Measurements from ENCODE around the gene SYT6. TPM values are rescaled to one million over a fixed set of nuclear protein-coding genes. Genes with fewer than 3 reads are reported as not detected.

The SYT6 gene
- total RNA-seq, 1 experiment from 2014 or later, result not detected

DNA sequence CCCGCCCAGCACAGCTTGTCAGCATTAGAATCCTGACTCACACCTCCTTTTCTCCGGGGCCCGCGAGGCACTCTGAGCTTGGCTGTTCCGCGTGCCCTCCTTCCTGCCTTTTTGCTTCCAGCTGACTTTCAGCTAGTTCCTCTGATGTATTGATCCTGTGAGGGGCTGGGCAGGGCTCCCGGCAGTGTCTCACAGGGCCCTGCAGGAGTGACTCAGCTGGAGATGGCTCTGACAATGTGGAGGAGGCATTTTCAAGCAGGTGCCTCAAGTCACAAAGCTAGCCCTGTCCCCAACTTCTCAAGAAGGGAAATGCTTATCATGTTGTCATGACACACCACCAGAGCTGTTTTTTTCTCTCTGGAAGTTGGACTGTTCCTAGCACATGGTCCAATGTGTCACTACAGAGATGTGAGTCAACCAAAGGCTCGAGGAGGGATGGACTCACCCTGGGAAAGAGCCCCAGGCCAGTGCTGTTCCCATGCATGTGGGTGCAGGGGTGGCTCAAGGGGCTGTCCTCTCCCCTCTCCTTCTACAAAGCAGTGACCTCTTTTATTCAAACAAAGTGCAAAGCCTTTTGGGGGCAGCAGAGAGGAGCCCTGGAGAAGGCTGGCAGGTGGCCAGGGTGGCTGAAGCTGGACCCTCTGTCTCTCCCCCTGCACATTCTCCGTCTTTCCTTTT lies 30.6 kb downstream of the SYT6 start:
- DNase-seq (ENCODE audit: low read depth), result peak; percentile 88

DNA sequence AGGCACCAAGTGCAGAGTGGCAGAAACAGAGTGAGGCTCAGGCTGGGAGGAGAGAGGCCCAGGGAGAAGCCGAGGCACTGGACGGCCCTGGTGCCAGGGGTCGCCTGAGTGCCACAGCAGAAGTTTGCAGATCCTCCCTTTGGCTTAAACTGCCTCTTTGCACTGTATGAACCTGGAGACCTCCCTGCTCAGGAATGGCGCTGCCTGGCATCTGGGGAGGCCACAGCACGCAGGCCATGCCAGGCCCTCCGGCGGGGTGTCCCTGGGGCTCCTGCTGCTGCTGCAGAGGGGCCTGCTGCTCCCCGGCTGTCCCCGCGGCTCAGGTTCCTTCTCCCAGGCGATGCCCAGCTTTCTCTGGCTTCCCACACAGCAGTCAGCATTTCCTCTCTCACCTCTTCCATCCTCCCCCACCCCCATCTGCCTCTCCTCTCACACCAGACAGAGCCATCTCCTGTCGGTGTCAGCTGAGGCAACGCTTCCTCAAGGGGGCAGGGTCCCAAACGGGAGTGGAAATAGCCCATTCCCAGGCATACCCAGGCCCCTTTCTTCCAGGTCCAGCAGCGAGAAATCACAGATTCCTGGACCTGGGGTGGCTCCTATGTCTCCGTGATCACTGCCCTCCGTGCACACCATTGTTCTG lies 35.2 kb downstream of the SYT6 start:
- no peak for DNase-seq (ENCODE audit: low read depth)

DNA sequence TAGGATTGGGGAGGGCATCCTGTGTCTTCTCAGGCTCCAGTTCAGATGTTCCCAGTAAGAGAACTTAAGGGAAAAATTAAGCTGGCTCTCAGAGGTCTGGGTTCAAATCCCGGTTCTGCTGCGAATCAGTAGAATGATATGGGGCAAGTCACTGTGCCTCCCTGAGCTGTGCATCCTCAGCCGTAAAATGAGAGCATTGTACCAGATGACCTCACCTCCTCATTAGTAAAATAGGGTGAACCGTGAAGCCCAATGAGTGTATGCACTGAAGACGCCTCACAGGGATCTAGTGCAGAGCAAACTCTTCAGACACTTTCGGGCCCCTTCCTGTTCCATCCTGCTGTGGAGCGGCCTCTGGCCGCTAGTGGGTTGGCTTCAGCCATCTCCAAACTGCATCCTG lies 36.0 kb downstream of the SYT6 start:
- DNase-seq (ENCODE audit: low read depth), result no peak

DNA sequence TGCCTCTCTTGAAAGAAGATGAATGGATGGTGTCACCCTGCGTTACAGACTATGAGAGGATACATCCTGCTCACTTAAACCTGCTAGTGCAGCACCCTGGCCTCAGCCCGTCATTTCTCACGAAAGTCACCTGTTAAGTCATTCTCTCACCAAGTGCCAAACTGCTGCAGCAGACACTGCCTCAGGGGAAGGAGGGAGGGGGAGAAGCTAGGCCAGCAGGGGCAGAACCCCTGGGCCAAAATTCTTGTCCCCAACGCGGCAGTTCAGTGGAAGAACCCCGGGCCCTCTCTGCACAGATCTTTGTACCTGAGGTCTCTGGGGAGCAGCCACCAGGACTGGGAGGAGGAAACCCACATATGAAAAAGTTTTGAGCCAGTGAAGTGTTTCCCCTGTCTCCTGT lies 37.6 kb downstream of the SYT6 start:
- no peak for DNase-seq (ENCODE audit: low read depth)

DNA sequence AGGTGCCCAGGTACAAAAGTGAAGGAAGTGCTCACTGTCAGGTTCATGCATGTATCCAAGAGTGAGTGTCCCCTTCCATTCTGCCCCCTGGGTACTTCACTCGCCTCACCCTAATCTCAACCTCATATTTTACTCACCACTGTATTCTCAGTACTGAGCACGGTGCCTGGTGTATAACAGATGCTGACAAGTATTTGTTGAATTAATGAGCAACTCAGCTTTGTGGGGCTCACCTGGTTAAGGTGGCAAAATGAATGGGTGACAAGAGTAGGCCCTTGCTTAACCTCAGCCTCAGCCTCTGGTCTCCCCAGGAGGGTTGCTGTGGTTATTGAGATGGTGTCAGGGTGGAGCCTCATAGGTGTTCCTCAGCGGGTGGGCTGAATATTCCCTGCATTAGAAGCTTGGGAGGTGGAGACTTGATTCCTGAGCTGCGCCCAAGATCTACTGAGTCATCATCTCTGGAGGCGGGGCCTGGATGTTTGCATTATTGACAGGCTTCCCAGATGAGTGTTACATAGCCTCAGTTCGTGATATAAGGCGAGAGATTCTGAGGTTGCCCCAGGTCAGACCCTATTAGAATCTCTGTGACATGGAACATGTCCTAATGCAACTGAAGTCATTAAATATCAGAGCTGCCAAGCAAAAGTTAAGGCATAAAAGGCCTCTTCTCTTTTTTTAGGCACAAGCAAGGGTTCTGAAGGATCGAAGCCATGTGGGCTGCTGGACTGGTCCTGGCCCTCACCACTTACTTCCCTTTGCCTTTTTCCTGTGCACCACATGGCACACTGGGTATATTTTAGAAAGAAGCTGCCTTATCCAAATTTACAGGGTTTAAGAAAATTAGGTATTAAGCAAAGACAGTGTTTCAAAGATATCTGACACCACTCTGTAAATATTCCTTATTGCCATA lies 39.2 kb downstream of the SYT6 start:
- DNase-seq (ENCODE audit: low read depth), result peak; percentile 83

DNA sequence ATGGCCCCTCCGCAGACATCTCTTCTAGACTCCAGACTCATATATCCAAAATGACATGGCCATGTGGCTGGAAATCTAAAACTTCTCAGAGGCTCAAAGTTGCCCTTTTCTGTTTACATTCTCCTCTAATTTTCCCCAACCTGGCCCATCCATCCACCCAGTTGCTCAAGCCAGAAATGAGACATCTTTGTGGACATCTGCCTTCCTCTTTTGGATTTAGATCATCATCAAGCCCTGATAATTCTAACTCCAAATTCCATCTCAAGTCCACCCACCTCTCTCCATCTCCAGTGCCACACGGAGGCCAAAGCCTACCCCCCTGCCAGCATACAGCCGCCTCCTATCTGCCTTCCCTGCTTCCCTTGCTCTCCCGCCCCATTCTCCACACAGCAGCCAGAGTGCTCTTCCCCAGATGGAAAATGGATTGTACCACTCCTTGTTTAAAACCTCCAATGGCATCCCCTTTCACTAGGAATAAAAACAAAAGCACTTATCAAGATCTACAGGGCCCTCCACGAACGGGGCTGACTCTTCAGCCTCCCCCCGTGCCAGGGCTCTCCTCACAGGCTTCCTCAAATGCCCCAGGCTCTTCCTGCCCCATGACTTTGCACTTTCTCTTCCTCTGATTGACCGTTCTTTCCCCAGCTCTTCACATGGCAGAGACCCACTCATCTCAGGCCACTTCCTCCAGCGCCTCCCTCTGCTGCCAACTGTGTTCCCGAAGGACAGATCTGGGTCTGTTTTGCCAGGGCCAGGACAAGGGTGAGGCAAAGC lies 40.1 kb downstream of the SYT6 start:
- peak; percentile 40 for DNase-seq (ENCODE audit: low read depth)

DNA sequence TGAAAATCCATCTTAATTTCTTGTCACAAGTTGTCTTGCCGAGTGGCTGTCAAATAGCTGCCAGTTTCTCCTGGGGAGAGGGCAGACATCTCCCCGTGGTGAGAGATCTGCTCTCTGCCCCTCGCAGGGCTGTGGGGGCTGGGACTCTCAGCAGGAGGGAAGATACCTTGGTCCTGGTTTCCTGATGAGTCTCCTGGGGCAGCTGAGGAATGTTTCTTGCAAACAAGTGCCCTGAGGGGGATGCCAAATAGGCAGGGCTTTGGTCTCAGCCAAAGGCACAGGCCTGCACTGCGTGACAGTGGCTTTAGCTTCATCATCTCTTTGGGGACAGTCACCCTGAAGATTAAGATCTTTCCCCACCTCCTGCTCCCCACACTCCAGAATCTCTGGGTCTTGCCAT lies 40.9 kb downstream of the SYT6 start:
- DNase-seq (ENCODE audit: low read depth), result no peak

DNA sequence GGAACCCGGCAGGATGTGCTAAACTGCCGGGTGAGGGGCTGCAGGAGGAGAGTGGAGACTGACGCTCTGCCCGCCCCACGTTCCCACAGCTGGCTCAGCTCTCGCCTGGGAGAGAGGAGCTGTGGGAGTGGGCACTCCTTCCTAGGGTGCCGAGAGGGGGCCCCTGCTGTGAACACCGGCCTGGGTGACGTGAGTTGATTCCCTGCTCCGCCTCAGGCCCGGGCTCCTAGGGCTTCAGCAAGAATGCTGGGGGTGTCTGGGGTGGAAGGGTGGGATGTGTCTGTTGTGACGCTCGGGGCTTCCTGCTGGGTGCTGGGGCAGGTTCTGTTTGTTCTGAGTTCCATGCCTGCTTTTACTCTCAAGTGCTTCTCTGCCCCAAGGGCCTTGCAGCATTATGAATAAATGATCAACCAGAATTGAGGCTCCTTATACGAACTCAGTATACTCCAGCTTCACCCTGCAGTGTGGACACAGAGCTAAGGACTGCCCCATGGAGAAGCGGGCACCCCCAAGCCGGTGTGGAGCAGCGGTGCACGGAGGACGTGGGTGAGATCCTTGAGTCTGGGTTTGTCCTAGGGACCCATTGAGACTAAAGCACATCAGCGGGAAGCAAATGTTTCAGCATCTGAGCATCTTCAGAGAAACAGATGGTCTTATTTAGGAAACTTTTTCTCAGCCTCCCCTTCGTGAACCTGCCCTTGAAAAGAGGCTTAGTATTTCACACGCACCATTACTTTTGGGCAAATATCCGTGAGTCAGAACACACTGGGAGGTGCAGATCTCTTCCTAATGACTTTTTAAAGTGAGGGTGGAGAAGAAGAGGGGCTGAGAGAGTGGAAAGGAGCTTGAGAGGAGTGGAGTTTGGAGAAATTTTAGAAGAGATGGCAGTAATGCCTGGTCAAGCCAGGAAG lies 41.7 kb downstream of the SYT6 start:
- no peak for DNase-seq (ENCODE audit: low read depth)

DNA sequence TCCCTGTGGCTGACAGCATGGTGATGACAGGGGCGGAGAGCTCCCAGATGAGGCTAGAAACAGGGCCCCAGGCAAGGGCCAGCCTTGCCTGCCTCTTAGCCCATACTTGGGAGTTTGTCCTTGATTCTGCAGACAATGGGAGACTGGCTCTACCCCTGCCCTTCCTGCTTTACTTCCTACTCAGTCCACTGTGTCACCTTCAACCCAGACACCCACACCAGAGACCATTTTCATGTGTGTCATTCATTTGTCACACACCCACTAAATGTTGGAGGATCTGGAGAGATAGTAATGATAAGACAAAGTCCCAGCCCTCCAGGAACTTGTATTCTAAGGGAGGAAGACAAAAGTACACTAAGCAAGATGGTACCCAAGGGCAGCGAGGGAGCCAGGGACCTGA lies 43.7 kb downstream of the SYT6 start:
- no peak for DNase-seq (ENCODE audit: low read depth)

DNA sequence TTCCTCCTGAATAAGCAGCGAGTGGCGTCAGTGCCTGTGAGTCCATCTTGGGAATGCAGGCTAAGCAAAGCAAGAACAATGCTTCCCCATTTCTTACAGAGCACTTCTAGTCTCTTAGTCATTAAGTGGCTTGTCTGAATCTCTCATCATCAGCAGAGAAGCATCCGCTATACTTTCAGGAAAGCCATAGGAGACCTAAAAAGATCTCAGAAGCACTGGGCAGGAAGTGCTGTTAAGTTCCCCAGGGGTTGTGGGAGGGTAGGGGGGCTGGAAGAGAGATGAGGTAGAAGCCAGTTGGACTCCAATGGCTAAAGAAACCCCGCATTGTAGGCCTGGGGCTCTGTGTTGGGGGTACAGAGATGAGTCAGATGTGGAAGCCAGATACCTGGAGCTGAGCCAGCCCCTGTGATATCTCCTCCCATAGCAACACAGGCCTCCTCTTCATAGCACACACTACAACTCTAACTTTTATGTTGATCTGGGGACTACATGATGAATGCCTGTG lies 44.9 kb downstream of the SYT6 start:
- DNase-seq (ENCODE audit: low read depth), result peak; percentile 81

DNA sequence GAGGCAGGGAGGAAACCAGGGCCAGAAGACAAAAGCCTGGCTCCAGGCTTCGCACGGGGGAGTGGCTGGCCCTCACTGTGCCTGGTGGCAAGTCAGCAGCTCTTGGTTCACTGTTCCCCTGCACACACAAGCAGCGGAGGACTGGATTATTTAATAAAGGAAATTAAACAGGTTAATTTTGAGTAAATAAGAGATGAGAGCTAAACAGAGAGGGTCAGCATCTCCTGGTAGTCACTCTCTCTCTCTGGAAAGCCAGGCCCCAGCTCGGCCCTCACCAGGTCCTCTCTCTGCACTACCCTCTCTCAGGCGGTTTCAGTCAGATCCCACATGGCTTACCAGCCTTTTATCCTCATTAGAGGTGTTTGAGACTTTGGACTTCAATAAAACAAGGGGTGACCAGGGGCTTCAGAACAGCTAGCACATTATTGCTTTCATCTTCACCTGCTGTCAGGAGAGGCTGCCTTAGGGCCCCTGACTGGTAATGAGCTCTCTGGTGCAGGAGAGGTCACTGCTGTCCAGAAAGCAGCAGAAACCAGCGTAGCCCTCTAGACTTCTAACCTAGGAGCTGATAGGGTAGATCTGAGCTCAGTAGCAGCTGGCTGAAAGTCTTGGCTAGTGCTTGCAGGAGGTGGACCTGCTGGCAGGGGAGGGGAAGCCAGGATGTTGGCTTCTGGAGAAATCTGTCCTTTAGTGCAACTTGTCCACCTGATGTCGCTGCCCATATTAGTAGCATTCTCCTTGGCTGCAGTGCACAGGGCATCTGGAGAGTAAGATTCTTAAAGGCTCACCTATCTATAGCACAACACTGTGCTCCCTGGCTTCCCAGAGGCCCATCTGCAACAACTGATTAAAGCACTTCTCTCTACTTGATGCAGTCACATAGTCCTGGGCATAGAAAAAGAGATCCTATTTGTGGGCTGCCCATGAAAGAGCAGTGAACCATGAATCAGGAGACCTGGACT lies 45.9 kb downstream of the SYT6 start:
- no peak for DNase-seq (ENCODE audit: low read depth)

DNA sequence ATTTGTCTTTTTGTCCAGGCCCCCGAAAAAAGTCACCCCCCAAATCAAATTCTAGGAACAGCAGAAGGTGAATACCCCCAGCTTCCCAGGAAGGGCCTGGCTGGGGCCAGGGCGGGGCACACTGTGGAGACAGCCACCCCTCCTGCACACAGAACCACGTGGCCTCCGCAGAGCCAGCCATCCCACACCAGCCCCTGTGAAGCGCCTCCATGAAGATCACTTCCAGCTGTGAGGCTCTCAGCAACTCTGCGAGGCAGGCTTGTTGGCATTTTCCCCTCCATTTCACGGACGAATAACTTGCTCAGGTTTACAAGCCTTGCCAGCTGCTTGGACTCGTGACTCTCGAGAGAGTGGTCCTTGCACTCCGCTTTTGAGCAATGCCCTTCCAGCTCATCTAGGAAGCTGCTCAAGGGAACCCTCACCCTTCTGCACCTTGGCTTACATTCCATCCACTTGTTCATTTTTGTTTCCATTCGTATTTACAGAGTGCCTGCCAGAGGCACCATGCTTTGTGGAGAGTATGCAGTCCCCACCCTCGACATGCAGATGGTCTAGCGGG lies 48.2 kb downstream of the SYT6 start:
- DNase-seq (ENCODE audit: low read depth), result no peak

DNA sequence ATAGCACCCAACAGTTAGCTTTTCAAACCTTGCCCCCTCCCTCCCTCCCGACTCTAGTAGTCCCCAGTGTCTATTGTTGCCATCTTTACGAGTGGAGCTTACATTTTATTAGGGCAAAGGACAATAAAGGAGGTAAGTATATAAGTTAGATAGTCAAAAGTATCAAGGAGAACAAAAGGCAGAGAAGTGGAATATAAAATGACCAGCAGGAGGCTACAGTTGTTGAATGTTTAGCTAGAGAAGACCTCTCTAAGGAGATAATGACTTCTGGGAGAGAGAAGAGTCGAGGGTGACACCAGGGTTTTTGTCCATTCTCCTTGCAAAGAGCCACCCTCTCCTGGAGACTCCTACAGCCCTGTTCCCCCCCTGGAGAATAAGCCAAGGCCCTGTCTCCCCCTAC lies 48.7 kb downstream of the SYT6 start:
- DNase-seq (ENCODE audit: low read depth), result no peak

DNA sequence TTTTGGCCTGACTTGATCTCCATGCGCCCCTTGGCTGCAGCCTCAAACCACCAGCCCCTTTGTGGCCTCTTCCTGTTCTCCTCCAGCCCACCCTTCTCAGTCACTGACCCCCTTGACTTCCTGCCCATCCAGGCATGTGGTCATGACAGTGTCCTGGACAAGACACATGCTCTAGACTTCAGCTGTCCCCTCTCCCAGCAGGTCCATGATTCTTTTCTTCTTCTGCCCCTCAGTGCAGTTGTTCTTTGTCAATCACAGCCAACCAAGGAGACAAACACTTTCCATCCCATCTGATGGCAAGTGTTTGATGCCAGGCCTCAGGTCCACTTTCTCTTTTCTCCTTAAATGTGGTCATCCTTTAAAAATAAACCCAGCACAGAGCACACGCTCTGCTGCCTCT lies 49.7 kb downstream of the SYT6 start:
- no peak for DNase-seq (ENCODE audit: low read depth)

DNA sequence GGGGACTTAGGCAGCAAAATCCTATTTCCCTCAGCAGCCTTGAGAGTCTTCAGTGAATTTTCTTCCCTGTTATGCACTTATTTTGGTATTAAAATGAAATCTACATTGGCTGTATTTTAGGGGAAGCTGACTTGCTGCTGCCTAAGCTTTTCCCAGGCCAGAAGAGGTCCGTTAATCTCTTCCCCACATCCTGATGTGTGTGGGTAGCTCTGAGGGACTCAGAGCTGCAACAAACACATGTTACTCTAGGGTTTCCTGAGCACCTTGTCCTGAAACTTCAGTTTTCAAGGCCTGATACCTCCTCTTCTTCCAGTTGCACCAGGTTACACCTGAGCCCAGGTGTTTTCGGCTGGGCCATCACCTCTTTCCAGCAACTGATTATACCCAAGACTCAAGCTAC lies 51.5 kb downstream of the SYT6 start:
- DNase-seq (ENCODE audit: low read depth), result no peak

DNA sequence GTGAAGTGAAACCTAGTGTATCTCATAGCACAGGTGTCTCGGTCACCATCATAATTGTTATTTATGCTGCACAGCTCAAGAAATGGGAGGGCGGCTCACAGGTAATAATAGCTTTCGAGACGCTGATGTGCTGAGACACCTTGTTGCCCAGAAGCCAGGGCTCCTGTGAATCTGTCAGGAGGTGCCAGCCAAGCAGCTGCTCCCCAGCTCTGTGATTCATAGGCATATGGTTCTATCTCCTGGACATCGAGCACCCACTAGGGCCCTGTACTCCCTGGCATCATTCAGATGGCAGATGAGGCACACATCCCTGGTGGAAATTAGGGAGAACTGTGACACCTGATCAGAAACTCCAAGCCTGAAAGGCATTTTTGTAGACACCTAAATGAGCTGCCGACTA lies 53.5 kb downstream of the SYT6 start:
- DNase-seq (ENCODE audit: low read depth), result no peak

DNA sequence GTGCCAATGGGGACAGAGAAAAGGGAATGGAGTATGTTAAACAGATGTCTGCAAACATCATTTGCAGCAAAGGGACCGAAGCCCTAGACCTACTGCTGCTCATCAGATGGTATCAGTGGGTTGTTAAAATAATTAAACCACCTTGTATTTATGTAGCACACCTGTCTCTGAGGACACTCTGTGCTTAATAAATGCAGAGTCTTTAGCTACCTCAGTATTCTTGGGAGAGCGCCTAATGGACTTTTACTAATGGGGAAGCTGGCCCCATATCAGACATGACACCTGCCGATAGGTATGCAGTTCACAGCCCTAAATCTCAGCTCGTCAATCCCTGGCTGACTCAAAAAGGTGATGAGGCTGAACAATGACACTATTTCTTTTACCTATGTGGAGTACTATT lies 54.4 kb downstream of the SYT6 start:
- DNase-seq (ENCODE audit: low read depth), result no peak

DNA sequence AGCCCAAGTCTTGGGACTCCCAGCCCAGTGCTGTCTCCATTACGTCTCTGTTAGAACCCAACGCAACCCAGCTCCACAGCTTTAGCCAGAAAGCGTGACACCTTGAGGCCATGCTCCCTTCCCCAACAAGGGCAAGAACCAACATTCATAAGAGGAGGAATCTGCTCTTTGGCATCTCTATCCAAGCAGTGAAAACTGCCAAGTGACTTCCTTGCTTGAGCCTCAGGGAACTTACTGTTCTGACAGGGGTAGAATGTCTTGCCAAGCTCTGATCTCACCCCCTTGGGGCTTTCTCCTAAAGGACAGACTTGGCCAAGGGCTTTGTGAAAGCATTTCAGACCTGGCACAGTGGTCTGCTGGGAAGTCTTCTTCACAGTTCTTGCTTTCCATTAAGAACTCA lies 56.6 kb downstream of the SYT6 start:
- no peak for DNase-seq (ENCODE audit: low read depth)

DNA sequence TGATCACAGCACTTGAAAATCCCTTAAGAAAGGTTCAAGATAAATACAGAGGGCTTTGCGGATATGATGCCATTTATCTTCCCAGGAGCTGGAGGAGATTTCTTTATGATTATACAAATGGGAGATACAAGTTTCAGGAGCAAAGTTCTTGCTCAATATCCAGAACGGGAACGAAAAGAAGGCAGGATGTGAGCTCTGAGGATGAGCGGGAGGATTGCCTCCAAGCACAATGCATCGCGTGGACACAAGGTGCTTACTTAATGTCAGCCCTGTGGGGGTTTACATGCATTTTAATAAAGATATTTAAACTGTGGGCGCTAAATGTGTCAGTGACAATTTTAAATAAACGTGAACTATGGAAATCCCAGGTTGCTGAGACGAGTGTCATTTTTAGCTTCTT lies 59.0 kb downstream of the SYT6 start:
- DNase-seq (ENCODE audit: low read depth), result no peak

Measured in HT1080 (cell line).